ENCODE measurements around the gene PDCD1.

Gene PDCD1

DNA sequence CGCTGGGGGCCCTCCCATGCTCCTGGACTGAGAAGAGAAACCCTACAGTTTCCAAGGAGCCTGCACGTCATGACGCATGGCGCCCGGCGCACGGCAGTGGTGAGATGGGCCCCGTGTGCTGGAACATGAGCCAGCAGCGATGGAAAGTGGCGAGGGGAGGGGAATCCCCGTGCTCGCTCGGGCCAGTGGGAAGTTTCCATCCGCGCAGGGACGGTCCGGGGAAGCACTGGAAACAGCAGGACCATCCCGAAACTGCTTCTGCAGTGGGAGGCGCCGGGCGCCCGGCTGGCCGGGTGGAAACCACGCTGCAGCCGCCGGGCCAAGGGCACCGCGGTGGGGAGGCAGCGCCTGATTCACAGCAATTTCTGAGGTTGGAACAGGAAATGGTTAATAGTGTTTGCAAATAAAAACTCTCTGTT lies 4.9 kb upstream of the PDCD1 start:
- no peak for DNase-seq

DNA sequence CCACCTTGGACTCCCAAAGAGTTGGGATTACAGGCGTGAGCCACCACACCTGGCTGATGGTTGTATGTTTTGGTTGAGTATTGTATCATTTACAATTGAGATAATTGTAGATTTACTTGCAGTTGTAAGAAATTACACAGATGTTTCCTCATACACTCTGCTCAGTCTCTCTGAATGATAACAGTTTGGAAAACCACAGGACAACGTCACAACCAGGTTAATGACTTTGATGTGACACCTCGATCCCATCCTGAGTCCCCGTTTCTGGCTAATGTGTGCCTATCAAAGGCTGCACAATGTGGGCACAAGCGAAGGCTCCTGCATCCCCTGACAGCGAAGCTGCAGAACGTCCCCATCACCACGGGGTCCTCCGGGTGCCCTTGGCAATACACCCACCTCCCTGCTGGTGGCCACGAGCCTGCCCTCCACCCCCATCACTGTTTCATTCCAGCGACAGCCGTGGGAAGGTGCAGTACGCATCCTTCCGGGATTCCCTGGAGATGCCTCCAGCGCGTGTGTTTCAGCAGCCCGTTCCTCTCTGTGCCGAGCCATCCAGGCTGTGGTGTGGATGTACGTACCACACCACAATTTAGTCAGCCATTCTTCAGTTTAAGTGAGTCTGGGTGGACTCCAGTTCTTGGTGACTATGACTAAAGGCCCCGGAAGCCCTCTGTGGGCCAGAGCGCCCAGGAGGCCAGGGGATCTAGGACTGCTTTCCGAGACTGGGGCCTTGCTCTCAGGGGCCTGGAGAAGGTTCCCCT lies 4.3 kb upstream of the PDCD1 start:
- no peak for DNase-seq

DNA sequence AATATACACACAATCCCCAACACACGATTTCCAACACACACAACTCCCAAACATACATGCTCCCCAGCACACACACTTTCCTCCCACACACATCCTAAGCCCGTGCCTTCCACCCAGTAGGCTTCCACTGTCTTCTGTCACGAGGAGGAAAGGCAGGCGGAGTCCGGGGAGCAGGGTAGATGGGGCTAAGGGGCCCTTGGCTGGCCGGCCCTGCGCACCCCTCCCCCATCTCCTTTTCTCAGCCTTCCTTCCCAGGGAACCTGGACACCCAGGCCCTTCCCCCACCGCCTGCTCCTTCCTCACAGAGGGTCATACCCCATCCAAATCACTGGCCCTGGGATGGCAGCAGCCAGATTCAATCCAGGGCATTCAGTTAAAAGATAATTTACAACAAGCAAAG lies 3.4 kb upstream of the PDCD1 start:
- no peak for DNase-seq

DNA sequence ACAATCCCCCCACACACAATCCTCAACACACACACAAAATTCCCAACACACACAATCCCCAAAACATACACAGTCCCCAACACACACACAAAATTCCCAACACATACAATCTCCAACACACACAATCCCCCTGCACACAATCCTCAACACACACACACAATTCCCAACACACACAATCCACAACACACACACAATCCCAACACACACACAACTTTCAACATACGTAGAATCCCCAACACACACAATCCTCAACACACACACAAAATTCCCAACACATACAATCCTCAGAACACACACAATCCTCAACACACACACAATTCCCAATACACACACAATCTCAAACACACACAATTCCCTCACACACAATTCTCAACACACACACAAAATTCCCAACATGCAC lies 2.6 kb upstream of the PDCD1 start:
- no peak for DNase-seq

DNA sequence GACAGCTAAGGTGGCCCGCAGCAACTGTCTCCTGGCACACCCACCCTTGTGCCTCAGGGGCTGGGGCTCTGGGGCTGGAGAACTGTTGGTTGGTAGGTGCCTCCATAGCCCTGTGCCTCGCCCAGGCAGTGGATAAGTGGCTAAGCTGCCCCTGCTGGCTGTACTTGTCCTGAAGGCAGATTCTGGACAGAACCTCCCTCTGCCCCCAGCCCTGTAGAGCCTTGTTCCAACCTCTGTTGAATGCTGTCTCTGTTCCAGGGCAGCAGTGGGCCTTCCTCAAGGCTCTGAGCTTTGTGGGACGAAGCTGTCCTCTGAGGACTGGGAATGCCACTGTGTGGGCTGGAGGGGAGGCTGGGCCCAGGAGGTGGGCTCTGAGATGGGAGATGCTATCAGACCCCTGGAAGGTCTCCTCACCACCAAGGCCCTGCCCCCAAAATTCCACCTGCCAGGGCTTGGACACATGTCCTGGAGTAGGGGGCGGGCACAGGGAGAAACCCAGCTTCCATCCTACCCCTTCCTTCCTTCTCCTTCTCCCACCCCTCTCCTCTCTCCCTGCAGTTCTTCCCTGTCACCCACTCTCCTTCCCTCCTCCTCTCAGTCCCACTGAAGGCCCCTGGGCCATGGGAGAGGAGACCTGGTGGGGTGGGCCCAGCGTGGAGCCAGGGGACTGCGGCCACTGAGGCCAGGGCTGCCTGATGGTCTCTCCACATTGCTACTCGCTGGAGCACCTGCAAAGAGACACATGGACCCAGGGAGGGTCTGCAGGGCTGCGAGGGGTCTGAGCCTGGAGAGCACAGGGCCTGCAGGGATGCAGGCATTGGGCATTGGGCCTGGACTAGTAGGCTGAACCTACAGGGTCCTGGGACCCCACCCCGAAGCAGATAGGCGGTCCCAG lies 1.7 kb upstream of the PDCD1 start:
- DNase-seq, result no peak

DNA sequence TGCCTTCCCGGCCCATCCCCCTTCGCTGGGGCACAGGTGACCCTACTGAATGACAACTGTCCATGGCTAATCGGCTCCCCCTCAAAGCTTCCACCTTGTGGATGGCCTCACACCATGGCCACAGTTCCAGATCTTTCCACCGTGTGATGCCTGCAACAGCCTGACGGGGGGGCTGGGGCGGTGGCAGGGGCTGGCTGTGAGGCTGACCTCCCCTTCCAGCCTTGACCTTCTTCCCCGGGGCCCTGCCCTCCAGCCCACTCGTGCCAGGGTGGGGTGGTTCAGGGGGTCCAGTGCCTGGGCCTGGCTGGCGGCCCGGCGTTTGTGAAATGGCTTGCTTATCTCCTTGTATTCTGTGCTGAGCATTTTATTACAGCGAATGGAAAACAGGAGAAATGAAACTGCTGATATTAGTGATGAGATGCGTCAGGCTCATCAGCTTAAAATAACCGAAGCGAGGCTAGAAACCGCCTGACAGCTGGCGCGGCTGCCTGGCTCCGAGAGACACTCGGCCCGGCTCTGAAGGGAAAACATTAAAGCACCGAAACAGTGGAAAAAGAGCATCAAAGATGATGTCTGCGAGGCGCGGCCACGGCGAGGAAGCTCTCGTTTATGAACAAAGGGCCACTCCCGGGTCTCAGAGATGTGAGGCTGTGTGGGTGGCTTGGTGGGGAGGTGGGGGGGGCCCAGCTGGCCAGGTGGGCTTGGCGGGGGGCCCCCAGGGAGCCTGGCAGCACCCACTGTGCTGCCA lies 916 bp upstream of the PDCD1 start:
- DNase-seq, result no peak

DNA sequence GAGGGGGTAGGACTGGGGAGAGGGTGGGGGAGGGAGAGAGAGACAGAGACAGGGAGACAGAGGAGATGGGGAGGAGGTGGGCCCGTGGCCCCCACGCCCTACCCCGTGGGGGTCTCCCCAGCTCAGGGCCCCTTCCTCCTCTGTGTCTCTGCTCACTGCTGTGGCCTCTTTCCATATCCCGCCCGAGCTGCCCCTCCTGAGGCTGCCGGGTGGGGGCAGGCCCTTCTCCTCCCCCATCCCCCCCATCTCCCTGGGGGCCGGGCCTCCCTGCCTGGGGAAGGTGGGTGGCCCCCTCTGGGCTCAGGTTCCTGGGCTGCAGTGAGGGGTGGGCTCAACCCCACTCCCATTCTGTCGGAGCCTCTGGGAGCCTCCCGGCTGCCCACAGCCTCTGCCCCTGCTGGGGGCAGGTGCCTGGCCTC lies 332 bp upstream of the PDCD1 start:
- no peak for DNase-seq

DNA sequence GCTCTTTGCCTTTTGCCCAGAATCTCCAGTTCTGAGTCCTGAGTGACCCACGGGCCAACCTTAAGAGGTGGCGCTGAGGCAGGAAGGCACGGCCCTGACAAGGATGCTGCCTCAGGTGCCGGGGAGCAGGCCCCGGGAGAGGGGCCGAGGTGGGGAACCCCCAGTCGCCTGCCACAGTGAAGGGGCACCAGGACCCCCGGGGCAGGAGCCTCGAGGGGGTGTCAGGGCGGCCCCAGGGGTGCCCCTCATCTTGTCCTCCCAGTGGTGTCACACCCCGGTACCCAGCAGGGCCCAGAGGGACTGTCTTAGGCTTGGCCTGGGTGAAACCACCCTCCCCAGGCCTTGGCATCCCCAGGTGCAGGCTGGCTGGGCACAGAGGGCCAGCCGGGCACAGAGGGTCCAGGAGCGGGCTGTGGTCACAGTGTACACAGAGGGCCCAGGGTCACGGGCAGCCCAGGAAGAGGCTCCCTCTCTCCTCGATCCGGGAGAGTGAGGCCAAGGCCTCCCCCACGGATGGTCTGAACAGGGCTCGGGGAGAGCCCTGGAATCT lies 1.0 kb downstream of the PDCD1 start:
- no peak for DNase-seq

DNA sequence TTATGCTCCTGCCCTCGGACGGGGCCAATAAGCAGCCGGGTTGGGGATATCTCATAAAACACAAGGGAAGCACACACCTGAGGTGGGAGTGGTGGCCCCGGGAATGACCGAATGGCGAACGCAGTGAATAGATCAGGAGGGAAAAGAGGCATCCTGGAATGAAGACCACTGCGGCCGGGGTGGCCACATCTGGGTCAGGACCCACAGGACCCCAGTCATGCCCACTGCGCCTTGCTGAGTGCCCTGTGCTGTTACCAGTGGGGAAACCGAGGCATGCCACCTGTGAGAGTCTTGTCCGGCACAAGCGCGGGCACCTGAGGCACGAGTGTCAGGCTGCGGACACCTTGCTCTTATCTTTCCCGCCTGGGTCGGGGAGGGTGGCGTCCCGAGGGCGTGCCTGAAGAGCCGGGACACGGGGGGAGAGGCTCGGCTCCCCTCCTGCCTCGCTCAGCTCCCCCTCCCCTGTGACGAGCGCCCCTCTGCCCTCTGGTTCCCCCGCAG lies 1.6 kb downstream of the PDCD1 start:
- no peak for DNase-seq

DNA sequence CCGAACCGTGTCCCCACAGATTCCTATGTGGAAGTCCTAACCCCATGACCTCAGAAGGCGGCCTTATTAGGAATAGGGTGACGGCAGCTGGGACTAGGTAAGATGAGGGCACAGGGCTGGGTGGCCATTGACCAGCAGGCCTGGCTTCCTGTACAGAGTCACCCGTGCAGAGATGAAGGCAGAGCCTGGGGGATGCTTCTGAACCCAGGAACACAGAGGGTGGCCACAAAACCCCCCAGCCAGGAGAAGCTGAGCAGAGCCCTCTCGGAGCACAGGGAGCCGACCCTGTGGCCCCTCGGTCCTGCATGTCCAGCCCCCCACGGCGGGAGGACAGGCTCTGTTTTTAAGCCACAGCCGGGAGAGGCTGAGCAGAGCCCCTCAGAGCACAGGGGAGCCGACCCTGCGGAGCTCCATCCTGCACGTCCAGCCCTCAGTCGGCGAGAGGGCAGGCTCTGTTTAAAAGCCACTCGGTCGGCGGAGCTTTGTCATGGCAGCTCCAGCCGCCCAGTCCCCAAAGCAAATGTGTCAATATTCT lies 2.7 kb downstream of the PDCD1 start:
- no peak for DNase-seq

DNA sequence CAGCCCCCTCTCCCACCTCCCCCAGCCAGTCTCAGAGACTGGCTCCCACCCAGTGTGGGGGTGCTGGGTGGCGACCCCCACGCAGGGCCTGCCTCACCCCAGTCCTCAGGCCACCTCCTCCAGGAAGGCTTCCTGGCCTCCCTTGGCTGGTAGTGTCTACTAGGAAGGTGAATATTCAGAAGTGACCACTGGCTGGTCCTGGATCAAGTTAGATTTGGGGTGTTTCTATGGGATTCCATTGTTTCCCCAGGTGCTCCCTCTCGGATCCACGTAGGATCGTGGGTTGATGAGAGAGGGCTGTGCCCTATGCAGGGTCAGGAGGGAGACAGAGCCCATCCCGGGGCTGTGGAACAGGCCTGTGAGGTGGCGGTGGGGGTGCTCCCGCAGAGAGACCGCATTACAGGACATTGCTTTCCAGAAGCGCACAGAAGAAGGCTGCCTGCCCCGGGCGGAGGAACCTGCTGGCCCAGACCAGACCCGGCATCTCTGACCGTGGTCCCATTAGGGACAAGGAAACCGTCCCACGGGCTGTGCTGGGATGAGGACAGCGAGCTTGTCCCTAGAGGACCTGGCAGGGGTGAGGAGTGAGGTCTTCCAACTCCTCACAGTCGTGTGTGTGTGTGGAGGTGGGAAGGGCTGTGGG lies 3.3 kb downstream of the PDCD1 start:
- DNase-seq, result no peak

DNA sequence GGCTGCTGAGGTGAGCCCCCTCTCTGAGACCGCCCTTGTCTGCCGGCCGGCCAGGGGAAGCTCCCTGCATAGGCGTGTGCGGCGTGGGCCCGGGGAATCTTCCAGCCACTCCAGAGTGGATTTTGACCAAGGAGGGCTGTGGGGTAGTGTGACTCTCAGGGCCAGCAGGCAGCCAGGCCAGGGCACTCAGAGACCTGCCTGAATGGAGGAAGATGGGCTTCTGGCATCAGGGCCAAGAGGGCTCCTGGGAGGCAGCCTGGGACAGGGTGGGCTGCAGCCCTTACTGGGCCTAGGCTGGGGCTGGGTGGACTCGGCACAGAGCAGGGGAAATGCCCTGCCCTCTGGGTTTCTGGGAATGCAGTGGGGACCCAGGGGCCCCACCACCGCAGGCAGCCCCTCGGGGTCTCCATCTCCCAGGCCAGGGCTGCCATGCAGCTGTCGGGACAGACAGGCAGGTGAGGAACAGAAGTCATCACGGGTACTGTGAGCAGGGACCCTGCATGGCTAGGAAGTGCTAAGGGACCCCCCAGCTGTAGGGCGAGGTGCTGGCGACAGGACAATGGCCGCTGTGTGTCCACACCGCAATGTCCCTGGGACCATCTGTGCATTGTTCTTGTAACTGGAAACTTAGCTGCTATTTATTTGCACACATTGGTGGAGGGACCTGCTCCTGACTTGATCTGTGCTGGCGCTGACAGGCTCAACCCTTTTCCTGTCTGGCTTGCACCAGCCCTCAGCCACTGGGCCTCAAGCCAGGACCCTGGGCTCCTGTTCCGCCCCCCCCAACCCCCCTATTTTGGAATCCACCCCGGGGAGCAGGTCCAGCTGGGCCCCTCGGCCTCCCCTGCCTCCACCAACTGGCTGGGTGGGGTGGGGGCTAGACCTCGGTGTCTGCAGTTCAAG lies 4.1 kb downstream of the PDCD1 start:
- DNase-seq, result no peak

DNA sequence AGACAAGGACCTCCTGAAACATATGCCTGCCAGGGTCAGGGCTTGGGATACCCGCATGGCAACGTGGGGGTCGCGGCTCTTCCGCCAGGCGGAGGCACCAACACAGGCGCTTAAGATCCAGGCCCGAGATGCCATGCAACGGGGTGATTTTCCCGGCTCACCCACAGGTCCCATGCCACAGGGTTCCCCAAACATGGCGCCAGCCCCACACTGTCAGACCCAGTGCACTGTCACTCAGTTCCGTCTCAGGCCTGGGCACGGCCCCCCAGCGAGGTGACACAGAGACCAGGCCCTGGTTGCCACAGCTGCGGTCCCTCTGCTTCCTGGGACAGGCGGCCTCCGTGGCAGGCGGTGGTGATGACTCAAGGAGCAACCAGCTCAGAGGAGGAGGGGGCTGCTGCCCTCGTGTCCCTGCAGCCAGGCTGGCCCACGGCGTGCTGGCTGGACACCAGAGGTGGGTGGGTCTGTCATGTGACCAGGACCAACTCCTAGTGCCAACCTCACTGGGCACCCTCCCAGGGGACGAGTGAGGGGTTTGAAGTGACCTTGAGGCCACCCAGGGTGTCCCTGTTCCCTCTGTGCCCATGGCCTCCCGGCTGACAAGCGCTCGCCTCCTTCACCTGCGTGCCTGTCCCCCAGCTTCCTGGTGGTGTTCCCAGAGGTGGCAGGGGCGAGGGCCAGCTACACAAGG lies 4.9 kb downstream of the PDCD1 start:
- no peak for DNase-seq

DNA sequence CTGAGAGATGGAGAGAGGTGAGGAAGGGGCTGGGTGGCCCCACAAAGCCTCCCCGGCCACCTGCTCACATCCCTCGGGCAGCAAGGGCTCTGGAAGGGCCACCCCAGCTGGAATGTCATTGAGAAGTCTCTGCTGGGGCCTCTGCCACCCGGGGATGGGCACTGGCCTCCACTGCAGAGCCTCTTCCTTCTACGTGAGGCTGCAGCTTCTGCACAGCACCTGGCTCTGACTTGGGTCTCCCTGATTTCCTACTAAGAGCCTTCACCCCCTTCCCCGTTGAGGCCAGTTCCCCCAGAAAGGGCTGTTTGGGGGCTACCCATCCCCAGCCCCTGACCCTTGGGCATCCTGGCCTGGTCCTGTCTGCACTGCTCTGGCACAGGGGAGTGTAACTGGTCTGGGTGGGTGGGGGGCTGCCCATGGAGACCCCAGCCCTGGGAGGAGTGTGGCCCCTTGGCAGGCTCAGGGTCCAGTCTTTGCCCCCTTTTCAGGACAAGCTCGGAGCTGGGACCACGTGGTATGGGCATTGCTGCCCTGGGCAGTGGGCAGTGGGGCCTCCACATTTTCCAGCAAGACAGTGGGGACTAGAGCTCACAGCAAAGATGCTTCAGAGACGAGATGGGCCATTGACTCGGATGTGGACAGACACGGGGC lies 5.6 kb downstream of the PDCD1 start:
- DNase-seq, result no peak

DNA sequence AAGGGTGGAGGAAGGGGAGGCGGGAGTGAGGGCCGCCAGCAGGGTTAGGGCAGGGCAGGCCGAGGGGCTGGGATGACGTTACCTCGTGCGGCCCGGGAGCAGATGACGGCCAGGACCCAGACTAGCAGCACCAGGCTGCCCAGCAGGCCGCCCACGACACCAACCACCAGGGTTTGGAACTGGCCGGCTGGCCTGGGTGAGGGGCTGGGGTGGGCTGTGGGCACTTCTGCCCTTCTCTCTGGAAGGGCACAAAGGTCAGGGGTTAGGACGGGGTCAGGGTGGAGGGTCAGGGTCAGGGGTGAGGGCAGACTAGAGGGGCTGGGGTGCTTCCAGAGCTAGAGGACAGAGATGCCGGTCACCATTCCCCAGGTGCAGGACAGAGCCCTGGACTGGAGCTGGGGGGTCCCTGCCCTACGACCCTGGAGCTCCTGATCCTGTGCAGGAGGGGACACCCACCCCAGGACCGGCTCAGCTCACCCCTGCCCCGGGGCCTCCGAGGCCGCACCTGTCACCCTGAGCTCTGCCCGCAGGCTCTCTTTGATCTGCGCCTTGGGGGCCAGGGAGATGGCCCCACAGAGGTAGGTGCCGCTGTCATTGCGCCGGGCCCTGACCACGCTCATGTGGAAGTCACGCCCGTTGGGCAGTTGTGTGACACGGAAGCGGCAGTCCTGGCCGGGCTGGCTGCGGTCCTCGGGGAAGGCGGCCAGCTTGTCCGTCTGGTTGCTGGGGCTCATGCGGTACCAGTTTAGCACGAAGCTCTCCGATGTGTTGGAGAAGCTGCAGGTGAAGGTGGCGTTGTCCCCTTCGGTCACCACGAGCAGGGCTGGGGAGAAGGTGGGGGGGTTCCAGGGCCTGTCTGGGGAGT lies 6.3 kb downstream of the PDCD1 start:
- no peak for DNase-seq

DNA sequence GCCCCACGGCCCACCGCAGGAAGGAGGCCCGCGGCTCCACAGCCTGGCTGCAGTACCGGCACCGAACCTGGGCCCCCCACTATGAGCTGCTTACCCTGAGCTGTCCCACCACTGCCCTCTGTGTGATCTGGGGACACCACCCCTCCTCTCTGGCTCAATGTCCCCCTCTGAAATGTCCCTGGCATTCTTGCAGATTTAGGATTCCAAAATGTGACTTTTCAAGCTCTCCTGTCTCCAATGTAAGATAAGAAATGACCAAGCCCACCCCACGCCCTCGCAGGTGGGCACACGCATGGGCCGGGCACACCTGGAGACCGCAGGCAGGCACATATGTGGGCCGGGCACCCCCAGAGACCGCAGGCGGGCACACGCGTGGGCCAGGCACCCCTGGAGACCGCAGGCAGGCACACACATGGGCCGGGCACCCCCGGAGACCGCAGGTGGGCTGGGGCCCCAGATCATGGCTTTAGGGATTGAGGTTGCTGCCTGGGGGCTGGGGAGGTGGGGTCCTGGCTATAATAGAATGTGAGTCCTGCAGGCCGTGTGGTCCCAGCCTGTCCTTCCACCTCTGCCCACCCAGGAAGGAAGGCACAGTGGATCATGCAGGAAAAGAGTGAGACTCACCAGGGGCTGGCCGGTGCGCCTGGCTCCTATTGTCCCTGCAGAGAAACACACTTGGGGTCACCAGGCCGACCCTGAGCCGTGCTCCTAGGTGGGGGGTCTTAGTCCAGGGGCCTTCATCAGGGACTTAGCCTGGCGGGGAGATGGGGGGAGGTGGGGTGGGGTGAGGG lies 7.2 kb downstream of the PDCD1 start:
- DNase-seq, result no peak

DNA sequence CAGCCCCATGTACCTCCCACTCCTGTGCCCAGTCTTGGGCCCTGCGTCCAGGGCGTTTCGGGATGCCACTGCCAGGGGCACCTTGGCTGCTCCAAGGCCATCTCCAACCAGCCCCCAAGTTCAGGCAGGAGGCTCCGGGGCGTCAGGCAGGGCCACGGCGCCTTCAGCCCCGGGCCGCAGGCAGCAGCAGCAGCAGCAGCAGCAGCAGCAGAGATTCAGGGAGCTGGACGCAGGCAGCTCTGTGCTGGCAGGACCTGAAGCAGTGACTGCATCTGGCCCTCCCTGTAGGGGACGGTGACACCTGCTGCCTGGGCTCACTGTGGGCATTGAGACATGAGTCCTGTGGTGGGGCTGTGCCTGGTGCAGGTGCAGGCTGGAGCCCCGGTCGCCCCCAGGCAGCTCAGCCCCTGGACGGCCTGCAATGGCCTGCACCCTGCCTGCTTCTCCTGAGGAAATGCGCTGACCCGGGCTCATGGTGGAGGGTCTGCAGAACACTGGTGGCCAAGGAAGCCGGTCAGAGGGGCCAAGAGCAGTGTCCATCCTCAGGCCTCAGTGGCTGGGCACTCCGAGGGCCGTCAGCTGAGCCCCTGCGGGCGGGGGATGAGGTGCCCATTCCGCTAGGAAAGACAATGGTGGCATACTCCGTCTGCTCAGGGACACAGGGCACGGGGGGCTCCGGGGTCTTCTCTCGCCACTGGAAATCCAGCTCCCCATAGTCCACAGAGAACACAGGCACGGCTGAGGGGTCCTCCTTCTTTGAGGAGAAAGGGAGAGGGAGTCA lies 8.0 kb downstream of the PDCD1 start:
- no peak for DNase-seq
